PC-3 (cell line): Measurements from ENCODE around the gene SLC35A4.
"Not testable (repeated sequence)": the region's sequence is repeated elsewhere in the genome, so short reads cannot be mapped to it uniquely, and the experiment has no call there.

ENCODE experiments used
- CTCF ChIP-seq: fragments of 300-600 bp; sonication (generic); conservative IDR thresholded peaks from 2 replicates; pipeline ENCODE4 v1.5.1; 2017; ENCODE audit warnings: antibody characterized with exemption, low read depth, mild to moderate bottlenecking, low read length
- EZH2phosphoT487 ChIP-seq: fragments of 300-600 bp; sonication (generic); IDR thresholded peaks from 2 replicates; pipeline ENCODE4 v1.6.1; 2018; ENCODE audit warnings: mild to moderate bottlenecking, antibody characterized with exemption, low read length, borderline replicate concordance

- TF ChIP-seq CTCF, EZH2phosphoT487: not testable (repeated sequence)
These were observed 14.6 kb downstream of the SLC35A4 start for GRCh38 chr5:140579188-140579747.
